Measurements from ENCODE around the gene SIGLEC5.
A peak's percentile ranks its signal among the peaks of the same experiment; 100 is the strongest.
"Not testable (repeated sequence)": the region's sequence is repeated elsewhere in the genome, so short reads cannot be mapped to it uniquely, and the experiment has no call there.

SIGLEC5 gene, protein sequence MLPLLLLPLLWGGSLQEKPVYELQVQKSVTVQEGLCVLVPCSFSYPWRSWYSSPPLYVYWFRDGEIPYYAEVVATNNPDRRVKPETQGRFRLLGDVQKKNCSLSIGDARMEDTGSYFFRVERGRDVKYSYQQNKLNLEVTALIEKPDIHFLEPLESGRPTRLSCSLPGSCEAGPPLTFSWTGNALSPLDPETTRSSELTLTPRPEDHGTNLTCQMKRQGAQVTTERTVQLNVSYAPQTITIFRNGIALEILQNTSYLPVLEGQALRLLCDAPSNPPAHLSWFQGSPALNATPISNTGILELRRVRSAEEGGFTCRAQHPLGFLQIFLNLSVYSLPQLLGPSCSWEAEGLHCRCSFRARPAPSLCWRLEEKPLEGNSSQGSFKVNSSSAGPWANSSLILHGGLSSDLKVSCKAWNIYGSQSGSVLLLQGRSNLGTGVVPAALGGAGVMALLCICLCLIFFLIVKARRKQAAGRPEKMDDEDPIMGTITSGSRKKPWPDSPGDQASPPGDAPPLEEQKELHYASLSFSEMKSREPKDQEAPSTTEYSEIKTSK

GRCh38 chr19:51630315-51630714, at the start of gene SIGLEC5:
TSS of gene SIGLEC5 (minus strand) at chr19:51630401. CDS start at chr19:51630335, 66 bp downstream.
- not testable (repeated sequence) for H3K9ac ChIP-seq; H3K9me3 ChIP-seq (ENCODE audit: control insufficient read depth, low read length); H3K36me3 ChIP-seq (ENCODE audit: control insufficient read depth, insufficient read depth, low read length); H3K27me3 ChIP-seq (ENCODE audit: control insufficient read depth, insufficient read depth, low read length)
- Histone ChIP-seq H3K27ac (peak within 1 kb of the TSS; percentile 93), H3K4me2 (ENCODE audit: low read length) (peak within 1 kb of the TSS; percentile 79), H3K4me1 (peaks cover 35% of the 10 kb centered on the region), H3K4me3 (ENCODE audit: low read depth, low read length) (peak within 1 kb of the TSS; percentile 58), H2AFZ (peak within 1 kb of the TSS; percentile 30), H3K79me2 (peaks cover 30% of the 10 kb centered on the region)

DNA sequence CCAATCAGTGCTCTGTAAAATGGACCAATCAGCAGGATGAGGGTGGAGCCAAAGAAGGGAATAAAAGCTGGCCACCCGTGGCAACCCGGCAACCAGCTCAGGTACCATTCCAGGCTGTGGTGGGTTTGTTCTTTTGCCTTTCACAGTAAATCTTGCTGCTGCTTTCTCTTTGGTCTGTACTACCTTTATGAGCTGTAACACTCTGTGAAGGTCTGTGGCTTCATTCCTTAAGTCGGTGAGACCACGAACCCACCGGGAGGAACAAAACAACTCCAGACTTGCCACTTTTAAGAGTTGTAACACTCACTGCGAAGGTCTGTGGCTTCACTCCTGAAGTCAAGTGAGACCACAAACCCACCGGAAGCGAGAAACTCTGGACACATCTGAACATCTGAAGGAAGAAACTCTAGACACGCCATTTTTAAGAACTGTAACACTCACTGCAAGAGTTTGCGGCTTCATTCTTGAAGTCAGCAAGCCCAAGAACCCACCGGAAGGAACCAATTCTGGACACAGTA, 46.4 kb upstream of the SIGLEC5 start:
- Histone ChIP-seq H3K4me2 (ENCODE audit: low read length) (no peak overlapping the region), H3K36me3 (ENCODE audit: control insufficient read depth, insufficient read depth, low read length) (no peaks in the 10 kb centered on the region), H3K4me1 (peaks cover 6% of the 10 kb centered on the region), H3K27me3 (ENCODE audit: control insufficient read depth, insufficient read depth, low read length) (no peaks in the 10 kb centered on the region), H3K4me3 (ENCODE audit: low read depth, low read length) (no peak overlapping the region), H3K27ac (no peak overlapping the region), H3K9ac (no peak overlapping the region), H3K9me3 (ENCODE audit: control insufficient read depth, low read length) (no peaks in the 10 kb centered on the region), H3K79me2 (no peaks in the 10 kb centered on the region), H2AFZ (no peak overlapping the region)
- TF ChIP-seq, protein P1, sequence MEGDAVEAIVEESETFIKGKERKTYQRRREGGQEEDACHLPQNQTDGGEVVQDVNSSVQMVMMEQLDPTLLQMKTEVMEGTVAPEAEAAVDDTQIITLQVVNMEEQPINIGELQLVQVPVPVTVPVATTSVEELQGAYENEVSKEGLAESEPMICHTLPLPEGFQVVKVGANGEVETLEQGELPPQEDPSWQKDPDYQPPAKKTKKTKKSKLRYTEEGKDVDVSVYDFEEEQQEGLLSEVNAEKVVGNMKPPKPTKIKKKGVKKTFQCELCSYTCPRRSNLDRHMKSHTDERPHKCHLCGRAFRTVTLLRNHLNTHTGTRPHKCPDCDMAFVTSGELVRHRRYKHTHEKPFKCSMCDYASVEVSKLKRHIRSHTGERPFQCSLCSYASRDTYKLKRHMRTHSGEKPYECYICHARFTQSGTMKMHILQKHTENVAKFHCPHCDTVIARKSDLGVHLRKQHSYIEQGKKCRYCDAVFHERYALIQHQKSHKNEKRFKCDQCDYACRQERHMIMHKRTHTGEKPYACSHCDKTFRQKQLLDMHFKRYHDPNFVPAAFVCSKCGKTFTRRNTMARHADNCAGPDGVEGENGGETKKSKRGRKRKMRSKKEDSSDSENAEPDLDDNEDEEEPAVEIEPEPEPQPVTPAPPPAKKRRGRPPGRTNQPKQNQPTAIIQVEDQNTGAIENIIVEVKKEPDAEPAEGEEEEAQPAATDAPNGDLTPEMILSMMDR (IDR thresholded peaks at IDR 0.05) = no peak

DNA sequence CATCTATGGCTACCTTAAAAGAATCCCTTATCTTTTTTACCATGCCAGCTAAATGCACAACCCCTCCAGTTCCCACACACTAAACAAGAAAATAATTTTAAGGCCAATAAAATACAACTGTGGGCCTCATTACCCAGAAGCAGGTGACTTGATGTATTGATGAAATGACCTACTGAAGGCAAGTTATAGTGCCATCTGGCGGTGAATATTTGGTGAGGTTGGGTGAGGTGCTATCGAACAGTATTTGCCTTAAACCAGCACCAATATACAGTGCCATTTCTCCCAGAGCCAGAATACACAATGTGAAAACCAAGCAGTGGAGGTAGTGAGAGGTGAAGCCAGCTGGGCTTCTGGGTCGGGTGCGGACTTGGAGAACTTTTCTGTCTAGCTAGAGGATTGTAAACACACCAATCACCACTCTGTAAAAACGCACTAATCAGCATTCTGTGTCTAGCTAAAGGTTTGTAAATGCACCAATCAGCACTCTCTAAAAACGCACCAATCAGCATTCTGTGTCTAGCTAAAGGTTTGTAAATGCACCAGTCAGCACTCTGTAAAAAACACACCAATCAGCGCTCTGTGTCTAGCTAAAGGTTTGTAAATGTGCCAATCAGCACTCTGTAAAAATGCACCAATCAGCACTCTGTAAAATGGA, 45.8 kb upstream of the SIGLEC5 start:
- H3K4me3 ChIP-seq (ENCODE audit: low read depth, low read length) = not testable (repeated sequence)
- TF ChIP-seq, protein P1 (IDR thresholded peaks at IDR 0.05) = peak; percentile 29

DNA sequence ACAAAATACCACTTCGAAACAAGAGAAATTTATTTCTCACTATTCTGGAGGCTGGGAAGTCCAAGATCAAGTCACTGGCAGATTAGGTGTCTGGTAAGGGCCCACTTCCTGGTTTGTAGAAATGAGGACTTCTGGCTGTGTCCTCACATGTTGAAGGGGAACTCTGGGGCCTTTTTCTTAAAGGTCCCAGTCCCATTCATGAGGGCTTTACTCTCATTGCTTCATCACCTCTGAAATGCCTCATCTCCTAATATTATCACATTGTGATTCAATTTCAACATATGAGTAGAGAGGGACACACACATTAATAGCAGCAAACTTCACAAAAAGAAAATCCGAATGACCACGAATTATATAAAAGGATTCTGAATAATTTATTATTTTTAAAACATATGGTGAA, 38.0 kb upstream of the SIGLEC5 start:
- H3K9me3 ChIP-seq (ENCODE audit: control insufficient read depth, low read length) = no peaks in the 10 kb centered on the region
- no peak overlapping the region for H3K4me2 ChIP-seq (ENCODE audit: low read length)
- no peak overlapping the region for H3K9ac ChIP-seq
- no peaks in the 10 kb centered on the region for H3K4me1 ChIP-seq
- H2AFZ ChIP-seq = no peak overlapping the region
- H3K36me3 ChIP-seq (ENCODE audit: control insufficient read depth, insufficient read depth, low read length) = no peaks in the 10 kb centered on the region
- no peaks in the 10 kb centered on the region for H3K79me2 ChIP-seq
- H3K27ac ChIP-seq = no peak overlapping the region
- no peak overlapping the region for H3K4me3 ChIP-seq (ENCODE audit: low read depth, low read length)
- H3K27me3 ChIP-seq (ENCODE audit: control insufficient read depth, insufficient read depth, low read length) = no peaks in the 10 kb centered on the region
- TF ChIP-seq, protein P1 (IDR thresholded peaks at IDR 0.05) = no peak

More for the DNA sequence above, 45.8 kb upstream of the SIGLEC5 start:
- H3K36me3 ChIP-seq (ENCODE audit: control insufficient read depth, insufficient read depth, low read length); H2AFZ ChIP-seq; H3K9ac ChIP-seq; H3K27me3 ChIP-seq (ENCODE audit: control insufficient read depth, insufficient read depth, low read length); H3K4me2 ChIP-seq (ENCODE audit: low read length); H3K4me1 ChIP-seq; H3K27ac ChIP-seq; H3K9me3 ChIP-seq (ENCODE audit: control insufficient read depth, low read length); H3K79me2 ChIP-seq: not testable (repeated sequence)

DNA sequence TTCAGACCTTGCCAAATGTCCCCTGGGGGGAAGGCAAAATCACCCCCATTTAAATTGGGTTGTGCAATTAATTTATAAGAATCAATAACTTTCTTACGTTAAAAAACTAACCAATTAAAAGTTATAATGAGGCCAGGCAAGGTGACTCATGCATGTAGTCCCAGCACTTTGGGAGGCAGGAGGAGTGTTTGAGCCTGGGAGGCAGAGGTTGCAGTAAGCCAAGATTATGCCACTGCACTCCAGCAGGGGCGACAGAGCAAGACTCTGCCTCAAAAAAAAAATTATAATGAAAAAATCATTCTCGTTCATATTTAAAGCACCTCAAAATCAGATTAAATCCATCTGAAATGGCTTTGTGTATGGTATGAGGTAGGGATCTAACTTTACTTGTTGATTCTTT, 34.8 kb upstream of the SIGLEC5 start:
- Histone ChIP-seq H3K27me3 (ENCODE audit: control insufficient read depth, insufficient read depth, low read length) (no peaks in the 10 kb centered on the region), H3K9me3 (ENCODE audit: control insufficient read depth, low read length) (no peaks in the 10 kb centered on the region), H2AFZ (no peak overlapping the region)

More for the DNA sequence above, 34.8 kb upstream of the SIGLEC5 start:
- Histone ChIP-seq H3K27ac (no peak overlapping the region), H3K79me2 (no peaks in the 10 kb centered on the region), H3K36me3 (ENCODE audit: control insufficient read depth, insufficient read depth, low read length) (no peaks in the 10 kb centered on the region), H3K4me2 (ENCODE audit: low read length) (no peak overlapping the region), H3K9ac (no peak overlapping the region), H3K4me1 (no peaks in the 10 kb centered on the region), H3K4me3 (ENCODE audit: low read depth, low read length) (no peak overlapping the region)
- TF ChIP-seq, protein P1 (IDR thresholded peaks at IDR 0.05) = no peak
